MCF 10A (cell line): ENCODE measurements around the gene KLHL17. TPM values are rescaled to one million over a fixed set of nuclear protein-coding genes. Genes with fewer than 3 reads are reported as not detected.

ENCODE experiments used
- BruUV-seq: library from RNA; stranded (reverse); fragments of 400-500 nt; replicated peaks from 2 replicates; lab custom pipeline; 2021; lab: Mats Ljungman, UMichigan
- CTCF ChIA-PET: fragments of 300-600 bp; sonication (Branson Sonifier 250); formaldehyde crosslinking; extraction: SDS; loops from one replicate; lab custom pipeline; 2021; ENCODE audit warnings: antibody characterized with exemption, inconsistent platforms; lab: Yijun Ruan, JAX
- POLR2A ChIA-PET: fragments of 300-600, 350-650 bp; sonication (Branson Sonifier 250); formaldehyde crosslinking; extraction: SDS; loops from one replicate; lab custom pipeline; 2020; ENCODE audit warnings: antibody characterized with exemption, inconsistent platforms; lab: Yijun Ruan, JAX
- DNase-seq: peaks from one replicate; pipeline ENCODE4 v3.0.0-alpha.2; 2018; ENCODE audit not compliant: unreplicated experiment
- H3K27ac Mint-ChIP-seq: one replicate; pipeline ENCODE4 v1.8.0; 2022; ENCODE audit warnings: mild to moderate bottlenecking, low read depth, mixed read lengths; ENCODE audit not compliant: unreplicated experiment
- H3K27me3 Mint-ChIP-seq: one replicate; pipeline ENCODE4 v1.8.0; 2022; ENCODE audit warnings: mixed read lengths; ENCODE audit not compliant: insufficient read depth, unreplicated experiment
- H3K36me3 Mint-ChIP-seq: one replicate; pipeline ENCODE4 v1.8.0; 2022; ENCODE audit warnings: mild to moderate bottlenecking, moderate library complexity, mixed read lengths; ENCODE audit not compliant: insufficient read depth, unreplicated experiment
- H3K4me1 Mint-ChIP-seq: one replicate; pipeline ENCODE4 v1.8.0; 2022; ENCODE audit warnings: mixed read lengths; ENCODE audit not compliant: insufficient read depth, unreplicated experiment
- H3K4me3 Mint-ChIP-seq: one replicate; pipeline ENCODE4 v1.8.0; 2022; ENCODE audit warnings: mild to moderate bottlenecking, moderate library complexity, mixed read lengths; ENCODE audit not compliant: unreplicated experiment
- H3K9me3 Mint-ChIP-seq: one replicate; pipeline ENCODE4 v1.8.0; 2022; ENCODE audit warnings: mixed read lengths; ENCODE audit not compliant: unreplicated experiment
- intact Hi-C: fragments of 100-400 bp; cut with micrococcal nuclease; formaldehyde crosslinking; loops from 2 replicates; pipeline ENCODE4 v1.14.1; 2022
- total RNA-seq: library from RNA; stranded (reverse); gene quantifications from 2 replicates; pipeline ENCODE4 v1.2.3, GENCODE V29; 2022
- TF ChIP-seq, protein P1 (sequence below): fragments of 200-600 bp; IDR thresholded peaks from one replicate; pipeline ENCODE4 v1.8.0; 2022; ENCODE audit warnings: antibody characterized with exemption, mild to moderate bottlenecking; ENCODE audit not compliant: unreplicated experiment

The KLHL17 gene
- total RNA-seq, 1 experiment from 2014 or later: 15.1 TPM

DNA sequence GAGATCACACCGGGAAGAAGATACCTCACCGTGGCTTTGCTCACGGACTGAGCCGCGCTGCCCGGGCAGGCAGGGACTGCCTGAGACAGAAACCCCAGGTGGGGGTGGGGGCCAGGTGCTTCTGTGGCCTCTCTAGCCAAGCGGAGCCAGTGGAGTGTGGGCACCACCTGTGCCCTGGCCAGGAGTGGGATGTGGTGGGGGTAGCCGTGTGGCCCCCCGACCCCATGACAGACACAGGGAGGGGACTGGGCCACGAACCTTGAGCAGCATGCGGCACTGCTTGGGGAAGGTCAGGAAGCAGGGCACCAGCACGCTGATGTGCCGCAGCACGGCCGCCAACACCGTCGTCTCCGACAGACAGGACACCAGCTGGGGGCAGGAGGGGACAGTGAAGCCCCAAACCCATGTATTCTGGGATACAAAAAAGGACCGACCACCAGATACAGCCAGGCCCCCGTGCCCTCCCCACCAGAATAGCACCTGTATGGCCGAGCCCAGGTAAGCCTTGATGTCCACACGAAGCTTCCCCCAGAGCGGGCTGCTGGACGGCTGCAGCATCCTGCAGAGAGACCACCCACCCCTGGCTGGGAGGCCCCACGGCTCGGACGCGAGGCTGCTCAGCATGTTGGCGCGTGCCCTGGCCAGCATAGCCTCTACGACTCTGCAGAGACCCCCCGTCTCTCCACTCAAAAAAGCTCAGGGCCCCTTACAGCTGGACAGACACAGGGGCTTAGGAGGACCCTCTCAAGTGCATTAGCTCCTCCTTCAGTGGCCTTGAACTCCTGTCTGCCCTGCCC, 6.7 kb upstream of the KLHL17 start:
- Mint-ChIP-seq H3K27me3 (no peaks in the 10 kb centered on the region), H3K27ac (no peak overlapping the region), H3K36me3 (peaks cover 62% of the 10 kb centered on the region), H3K4me1 (peaks cover 8% of the 10 kb centered on the region), H3K9me3 (no peaks in the 10 kb centered on the region), H3K4me3 (no peak overlapping the region)
- no TSS peak for BruUV-seq
- intact Hi-C loops: no loop called here
- CTCF ChIA-PET: interaction anchor here (0.6 kb wide), 1 partner anchor 16 kb away, joined by 3 read pairs; no protein-coding TSS in a partner anchor
- POLR2A ChIA-PET: no interaction called here
- TF ChIP-seq, protein P1, sequence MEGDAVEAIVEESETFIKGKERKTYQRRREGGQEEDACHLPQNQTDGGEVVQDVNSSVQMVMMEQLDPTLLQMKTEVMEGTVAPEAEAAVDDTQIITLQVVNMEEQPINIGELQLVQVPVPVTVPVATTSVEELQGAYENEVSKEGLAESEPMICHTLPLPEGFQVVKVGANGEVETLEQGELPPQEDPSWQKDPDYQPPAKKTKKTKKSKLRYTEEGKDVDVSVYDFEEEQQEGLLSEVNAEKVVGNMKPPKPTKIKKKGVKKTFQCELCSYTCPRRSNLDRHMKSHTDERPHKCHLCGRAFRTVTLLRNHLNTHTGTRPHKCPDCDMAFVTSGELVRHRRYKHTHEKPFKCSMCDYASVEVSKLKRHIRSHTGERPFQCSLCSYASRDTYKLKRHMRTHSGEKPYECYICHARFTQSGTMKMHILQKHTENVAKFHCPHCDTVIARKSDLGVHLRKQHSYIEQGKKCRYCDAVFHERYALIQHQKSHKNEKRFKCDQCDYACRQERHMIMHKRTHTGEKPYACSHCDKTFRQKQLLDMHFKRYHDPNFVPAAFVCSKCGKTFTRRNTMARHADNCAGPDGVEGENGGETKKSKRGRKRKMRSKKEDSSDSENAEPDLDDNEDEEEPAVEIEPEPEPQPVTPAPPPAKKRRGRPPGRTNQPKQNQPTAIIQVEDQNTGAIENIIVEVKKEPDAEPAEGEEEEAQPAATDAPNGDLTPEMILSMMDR: no peak
- no peak for DNase-seq

DNA sequence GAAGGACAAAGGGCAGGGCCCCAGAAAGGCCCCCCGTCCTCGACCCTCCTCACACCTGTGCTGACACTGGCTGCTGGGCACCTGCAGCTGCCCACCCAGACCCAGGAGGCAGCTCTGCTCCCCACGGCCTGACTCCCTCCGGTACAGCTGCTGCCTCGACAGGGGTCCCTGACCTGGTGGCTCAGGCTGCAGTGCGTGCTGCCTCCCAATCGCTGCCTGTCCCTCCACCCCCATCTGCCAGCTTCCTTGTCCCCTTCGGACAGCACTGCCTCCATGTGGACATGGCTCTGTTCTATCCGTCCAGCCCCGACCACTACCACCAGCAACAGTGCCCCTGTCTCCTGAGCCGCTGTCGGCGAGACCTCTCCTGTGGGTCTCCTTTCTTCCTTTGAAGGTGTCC, 5.5 kb upstream of the KLHL17 start:
- DNase-seq: no peak
- Mint-ChIP-seq H3K4me1 (peaks cover 8% of the 10 kb centered on the region), H3K4me3 (no peak overlapping the region), H3K27me3 (no peaks in the 10 kb centered on the region), H3K9me3 (no peaks in the 10 kb centered on the region), H3K36me3 (peaks cover 57% of the 10 kb centered on the region), H3K27ac (no peak overlapping the region)
- POLR2A ChIA-PET: no interaction called here
- intact Hi-C loops: no loop called here
- TF ChIP-seq, protein P1: no peak
- CTCF ChIA-PET: interaction anchor here (0.6 to 0.7 kb wide), 2 partner anchors 72 to 738 kb away, joined by 3 to 5 read pairs; no protein-coding TSS in a partner anchor
- BruUV-seq: no TSS peak

DNA sequence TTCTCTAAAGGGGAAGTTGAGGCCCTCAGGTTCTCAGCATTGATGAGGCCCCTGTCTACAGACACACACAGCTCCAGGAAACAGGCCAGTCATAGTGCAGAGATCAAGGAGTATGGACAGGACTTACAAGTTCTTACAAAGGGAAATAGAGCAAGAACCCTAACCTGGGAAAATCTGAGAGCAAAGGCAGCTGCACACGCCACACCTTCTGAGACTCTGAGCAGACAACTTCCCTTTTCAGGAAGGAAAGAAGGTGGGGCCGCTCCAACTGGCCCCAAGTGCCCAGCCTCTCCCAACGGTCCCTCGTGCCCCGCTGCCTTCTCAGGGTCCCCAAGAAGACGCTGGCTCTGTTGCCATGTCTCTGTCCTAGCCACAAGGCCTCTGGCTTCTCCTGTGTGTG, 4.9 kb upstream of the KLHL17 start:
- TF ChIP-seq, protein P1: no peak
- H3K4me1 Mint-ChIP-seq: peaks cover 8% of the 10 kb centered on the region

DNA sequence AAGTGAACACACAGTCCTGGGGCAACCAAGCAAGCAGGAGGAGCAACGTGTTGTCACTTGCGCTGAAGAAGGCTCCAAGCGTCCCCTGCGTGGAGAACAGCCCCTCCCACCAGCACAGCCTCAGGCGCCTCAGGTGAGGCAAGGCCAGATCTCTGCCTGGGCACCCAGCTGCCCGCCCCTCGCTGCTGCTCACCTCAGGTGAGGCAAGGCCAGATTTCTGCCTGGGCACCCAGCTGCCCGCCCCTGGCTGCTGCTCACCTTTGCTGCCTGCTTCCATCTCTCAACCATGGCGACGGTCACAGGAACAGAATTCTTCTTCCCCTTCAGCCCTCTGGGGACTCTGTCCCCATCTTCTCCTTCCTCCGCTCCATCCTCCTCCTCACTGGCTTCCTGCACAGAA, 3.7 kb upstream of the KLHL17 start:
- ChIA-PET CTCF (no interaction called here), POLR2A (no interaction called here)
- Mint-ChIP-seq H3K27ac (no peak overlapping the region), H3K27me3 (no peaks in the 10 kb centered on the region), H3K9me3 (no peaks in the 10 kb centered on the region), H3K4me1 (peaks cover 8% of the 10 kb centered on the region), H3K36me3 (peaks cover 40% of the 10 kb centered on the region), H3K4me3 (no peak overlapping the region)
- no peak for DNase-seq
- intact Hi-C loops: no loop called here
- no TSS peak for BruUV-seq
- TF ChIP-seq, protein P1: no peak

More for the DNA sequence above, 4.9 kb upstream of the KLHL17 start:
- no TSS peak for BruUV-seq
- Mint-ChIP-seq H3K27ac (no peak overlapping the region), H3K4me3 (no peak overlapping the region), H3K9me3 (no peaks in the 10 kb centered on the region), H3K27me3 (no peaks in the 10 kb centered on the region), H3K36me3 (peaks cover 52% of the 10 kb centered on the region)
- CTCF ChIA-PET: interaction anchor here (0.7 kb wide), 1 partner anchor 71 kb away, joined by 5 read pairs; no protein-coding TSS in a partner anchor
- intact Hi-C loops: no loop called here
- POLR2A ChIA-PET: no interaction called here
- DNase-seq: no peak
